NT2/D1 (cell line): ENCODE measurements around the gene FAM50B.

Experiments
- SUZ12 ChIP-seq: IDR thresholded peaks from 2 replicates; pipeline ENCODE4 v1.6.1; 2011; ENCODE audit not compliant: insufficient read length, insufficient read depth; ENCODE audit errors: extremely low read depth
- YY1 ChIP-seq: IDR thresholded peaks from 2 replicates; pipeline ENCODE4 v1.6.1; 2011; ENCODE audit not compliant: insufficient read length, insufficient read depth
- ZNF274 ChIP-seq: IDR thresholded peaks from 2 replicates; pipeline ENCODE4 v1.6.1; 2011; ENCODE audit warnings: mild to moderate bottlenecking, low read depth, low read length

DNA sequence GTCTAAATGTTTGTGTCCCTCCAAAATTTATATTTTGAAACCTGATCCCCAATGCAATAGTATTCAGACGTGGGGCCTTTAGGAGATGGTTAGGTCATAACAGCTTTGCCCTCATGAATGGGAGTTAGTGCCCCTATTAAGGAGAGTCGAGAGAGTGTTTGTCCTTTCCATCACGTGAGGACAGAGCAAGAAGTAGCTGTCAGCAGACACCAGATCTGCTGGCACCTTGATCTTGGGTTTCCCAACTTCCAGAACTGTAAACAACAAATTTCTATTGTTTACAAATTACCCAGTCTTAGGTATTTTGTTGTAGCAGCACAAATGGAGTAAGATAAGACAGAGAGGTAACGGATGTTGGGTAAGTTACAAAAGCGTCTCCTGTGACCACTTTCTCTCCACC lies 46.6 kb downstream of the FAM50B start:
- TF ChIP-seq YY1 (no peak), SUZ12 (no peak), ZNF274 (no peak)
